RKO (cell line): Measurements from ENCODE around the gene TRIM17.
A peak's percentile ranks its signal among the peaks of the same experiment; 100 is the strongest.

Experiments
- DNase-seq: peaks from one replicate; pipeline ENCODE4 v3.0.0-alpha.2; 2016; ENCODE audit warnings: low spot score

The TRIM17 gene

DNA sequence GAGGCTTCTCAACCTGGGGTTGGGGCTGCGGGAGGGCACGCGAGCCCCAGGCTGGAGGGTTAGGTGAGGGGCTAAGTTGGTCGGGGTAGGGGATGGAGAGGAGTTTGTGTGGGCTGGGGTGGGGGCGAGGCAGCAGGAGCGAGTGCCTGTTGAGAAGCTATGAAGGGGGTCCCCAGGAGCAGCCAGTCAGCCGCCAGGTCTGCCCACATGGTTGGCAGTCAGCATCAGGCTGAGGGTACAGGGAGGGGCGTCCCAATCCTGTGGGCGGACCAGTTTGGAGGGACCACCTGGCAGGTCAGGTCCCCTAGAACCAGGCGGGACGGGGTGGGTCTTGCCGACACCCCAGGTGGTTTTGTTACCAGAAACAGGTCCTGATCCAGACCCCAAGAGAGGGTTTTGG, 400 bp upstream of the TRIM17 start:
- no peak for DNase-seq

- no peak for DNase-seq
These were observed 826 bp downstream of the TRIM17 start for GRCh38 chr1:228415853-228416216.

DNA sequence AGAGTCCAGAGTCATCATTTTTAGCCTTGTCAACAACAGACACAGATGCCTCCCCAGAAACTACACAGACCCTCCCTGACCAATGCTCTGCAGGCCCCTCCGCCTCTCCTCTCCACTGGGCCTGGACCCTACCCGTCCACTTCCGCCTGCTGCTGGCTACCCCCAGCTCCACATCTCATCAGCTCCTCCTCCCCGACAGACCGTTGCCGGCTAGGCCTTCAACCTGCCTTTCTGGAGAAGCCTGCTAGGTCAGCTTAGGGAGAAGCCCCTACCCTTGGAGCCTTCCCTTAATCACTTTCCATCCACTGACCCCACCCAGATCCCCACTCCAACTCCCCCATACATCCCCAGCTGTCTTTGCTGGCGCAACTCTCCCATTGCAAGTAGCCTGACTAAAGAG, 1.4 kb downstream of the TRIM17 start:
- no peak for DNase-seq

DNA sequence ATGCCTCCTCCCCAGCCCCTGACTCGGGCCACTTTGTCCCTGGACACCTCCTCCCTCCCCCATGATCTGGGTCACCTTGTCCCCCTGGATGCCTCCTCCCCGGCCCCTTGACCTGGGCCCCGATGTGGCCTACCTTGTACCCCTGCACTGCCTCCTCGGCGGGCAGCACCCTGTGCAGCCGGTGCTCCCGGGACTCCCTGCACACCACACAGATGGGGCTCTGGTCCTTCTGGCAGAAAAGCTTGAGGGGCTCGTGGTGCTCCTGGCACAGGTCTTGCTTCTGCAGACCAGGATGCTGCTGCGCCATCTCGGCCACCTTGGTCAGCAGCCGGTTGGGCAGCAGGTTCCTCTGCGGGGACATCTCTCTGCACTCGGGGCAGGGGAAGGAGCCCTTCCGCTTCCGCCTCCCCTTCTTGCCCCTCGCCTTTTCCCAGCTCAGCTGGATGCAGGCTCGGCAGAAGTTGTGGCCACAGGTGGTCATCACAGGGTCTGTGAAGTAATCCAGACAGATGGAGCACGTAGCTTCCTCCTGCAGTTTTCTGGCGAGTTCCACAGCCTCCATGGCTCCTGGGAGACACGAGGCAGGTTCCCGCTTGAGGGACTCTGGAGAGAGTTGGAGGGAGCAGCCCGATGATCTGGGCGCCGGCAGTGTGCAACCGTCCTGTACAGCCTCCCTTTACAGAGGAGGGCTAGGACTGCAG, 2.0 kb downstream of the TRIM17 start:
- DNase-seq: no peak

- no peak for DNase-seq
These were observed 3.2 kb downstream of the TRIM17 start for GRCh38 chr1:228413241-228414010.

DNA sequence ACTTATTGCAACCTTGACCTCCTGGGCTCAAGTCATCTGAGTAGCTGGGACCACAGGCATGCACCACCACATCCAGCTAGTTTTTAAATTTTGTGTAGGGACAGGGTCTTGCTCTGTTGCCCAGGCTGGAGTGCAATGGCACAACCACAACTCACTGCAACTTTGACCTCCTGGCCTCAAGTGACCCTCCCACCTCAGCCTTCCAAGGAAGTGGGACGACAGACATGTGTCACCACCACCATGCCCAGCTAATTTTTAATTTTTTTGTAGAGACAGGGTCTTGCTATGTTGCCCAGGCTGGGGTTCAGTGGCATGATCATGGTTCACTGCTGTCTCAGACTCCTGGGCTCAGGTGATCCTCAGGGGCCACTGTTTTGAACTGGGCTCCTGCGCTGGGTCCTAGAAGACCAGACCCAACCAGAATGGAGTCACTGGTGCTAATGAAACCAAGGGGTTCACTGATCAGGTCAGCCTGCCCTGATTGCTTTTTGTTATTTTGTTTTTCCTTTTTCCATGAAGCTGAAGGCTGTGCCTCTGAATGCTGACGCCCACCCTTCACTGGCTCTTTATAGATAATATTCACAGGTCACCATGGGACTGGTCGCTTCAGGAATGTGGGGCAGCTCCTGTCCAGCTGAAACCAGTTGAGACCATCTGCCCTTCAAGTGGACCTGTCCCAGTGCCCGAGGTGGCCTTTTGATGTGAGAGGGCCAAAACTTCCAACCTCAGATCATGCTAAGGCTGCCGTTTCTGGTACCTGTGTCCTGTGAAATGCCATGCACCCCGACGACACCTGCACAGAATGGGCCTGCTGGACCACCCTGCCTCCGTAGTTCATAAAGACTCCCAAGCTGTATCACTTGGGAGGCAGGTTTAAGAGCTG, 4.9 kb downstream of the TRIM17 start:
- DNase-seq: no peak

DNA sequence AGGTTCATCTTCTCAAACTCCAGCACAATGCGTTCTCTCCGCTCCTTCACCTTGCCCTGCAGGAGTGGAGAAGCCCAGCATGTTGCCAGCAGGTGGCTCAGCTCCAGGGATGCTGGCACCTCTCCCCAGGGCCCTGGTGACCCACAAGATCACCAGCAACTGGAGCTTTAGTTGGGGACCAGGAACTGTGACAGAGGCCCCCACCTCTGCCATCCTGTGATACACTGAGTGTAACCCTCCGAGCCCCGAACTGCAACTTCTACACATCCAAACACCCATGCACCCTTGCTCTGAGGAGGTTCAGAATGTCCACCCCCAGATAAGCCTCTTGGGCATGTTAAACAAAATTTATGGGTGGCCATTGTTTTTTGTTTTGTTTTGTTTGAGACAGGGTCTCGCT, 5.5 kb downstream of the TRIM17 start:
- DNase-seq: no peak

- DNase-seq: no peak
These were observed 6.0 kb downstream of the TRIM17 start for GRCh38 chr1:228410671-228411070.

- DNase-seq: no peak
These were observed 6.6 kb downstream of the TRIM17 start for GRCh38 chr1:228410015-228410414.

GRCh38 chr1:228408869-228409805, 7.5 kb downstream of the TRIM17 start:
- DNase-seq: no peak

GRCh38 chr1:228408041-228408868, 8.4 kb downstream of the TRIM17 start:
- no peak for DNase-seq

- DNase-seq: no peak
These were observed 9.3 kb downstream of the TRIM17 start for GRCh38 chr1:228407106-228408040.

DNA sequence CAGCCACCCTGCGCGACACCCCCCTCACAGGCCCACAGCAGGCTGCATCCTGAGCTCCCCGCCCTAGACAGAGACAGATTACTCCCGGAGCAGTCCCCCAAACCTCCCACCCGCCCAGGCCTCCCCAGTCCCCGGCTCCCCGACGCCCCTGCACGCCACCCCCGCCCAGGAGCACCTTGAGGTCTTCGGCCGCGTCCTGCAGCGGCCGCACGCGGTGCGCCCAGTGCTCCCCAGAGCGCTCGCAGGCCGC, 10.8 kb downstream of the TRIM17 start:
- no peak for DNase-seq

DNA sequence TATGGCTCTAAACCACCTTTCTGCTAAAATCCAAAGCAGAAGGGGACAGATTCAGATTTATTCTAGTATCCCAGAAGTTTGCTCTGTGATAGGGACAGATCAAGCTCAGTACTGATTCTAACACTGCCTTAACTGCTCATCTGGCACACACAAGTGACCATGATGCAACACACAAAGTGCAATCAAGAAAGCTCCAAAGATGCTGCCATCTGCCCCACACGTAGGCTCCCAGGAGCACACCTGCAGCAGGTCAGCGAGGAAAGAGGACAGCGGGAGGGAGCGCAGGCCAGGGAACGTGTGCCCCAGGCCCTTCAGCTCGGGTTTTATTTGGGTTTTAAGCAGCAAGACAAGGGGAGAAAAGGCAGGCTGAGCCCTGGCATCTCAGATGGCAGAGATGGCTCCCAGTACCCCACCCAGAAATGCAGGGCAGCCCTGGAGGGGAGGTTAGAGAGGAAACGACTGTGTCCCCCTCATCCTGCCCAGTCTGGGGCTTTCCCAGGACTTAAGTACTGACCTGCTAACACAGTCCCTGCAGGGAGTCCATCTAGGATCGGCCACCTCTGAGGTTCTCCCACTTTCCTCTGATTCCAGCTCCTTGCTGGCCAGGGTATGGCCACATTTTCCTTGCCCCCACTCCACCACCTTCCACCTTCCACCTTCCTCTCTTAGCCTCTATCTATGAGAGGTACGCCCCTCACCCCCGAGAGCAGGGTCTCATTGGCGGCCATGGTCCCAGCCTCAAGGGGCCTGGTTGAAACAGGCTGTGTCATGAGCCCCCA, 11.3 kb downstream of the TRIM17 start:
- DNase-seq: peak; percentile 25

DNA sequence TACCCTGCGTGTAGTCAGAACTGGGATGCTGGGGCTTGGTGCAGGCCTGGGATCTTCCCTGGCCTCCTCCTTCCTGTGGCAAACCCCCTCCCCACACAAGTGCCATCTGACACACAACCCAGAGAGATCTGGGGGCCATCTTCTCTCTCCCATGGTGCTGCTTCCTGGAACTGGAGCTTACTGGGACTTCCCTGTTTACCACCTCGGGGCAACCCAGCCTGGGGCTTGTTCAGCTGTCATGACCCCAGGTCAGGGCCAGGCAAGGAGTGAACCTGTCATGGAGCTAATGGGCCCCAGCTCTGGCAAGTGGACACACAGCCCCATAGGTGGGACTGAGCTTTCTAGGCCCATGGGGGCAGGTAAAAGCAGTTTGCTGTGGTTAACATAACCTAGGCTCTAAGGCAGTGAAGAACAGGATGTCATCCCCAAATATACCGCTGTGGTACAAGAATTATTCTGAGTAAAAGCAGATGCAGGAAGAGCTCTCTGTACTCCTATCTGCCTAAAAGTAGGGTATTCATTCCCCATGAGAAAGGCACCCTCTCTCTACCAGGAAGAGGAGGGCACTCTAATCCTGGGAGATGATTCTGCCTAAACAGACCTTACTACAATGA, 12.4 kb downstream of the TRIM17 start:
- no peak for DNase-seq

DNA sequence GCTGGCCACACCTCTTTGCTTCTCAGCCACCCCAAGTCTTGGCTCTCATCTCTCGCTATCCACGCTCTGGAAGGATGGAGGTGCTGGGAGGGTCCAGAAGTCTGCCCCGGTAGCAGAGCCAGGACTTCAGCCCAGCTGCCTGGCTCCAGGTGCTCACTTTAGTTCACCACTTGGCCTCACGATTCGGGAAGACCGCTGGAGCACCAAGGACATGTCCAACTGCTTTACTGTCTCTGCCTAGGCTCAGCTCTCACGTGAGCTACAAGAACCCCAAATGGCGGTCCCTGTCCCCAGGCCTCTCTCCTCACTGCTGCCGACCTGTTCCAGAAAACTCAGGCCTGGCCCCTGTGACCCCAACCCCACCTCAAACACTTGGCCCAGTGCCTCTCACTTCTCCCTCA, 13.4 kb downstream of the TRIM17 start:
- DNase-seq: no peak

GRCh38 chr1:228402641-228403025, 14.0 kb downstream of the TRIM17 start:
- DNase-seq: no peak

GRCh38 chr1:228401782-228402640, 14.7 kb downstream of the TRIM17 start:
- no peak for DNase-seq
